GM18951 (cell line): ENCODE results near the gene NT5C1B.

Experiments used
- POLR2A ChIP-seq: IDR thresholded peaks from 4 replicates; pipeline ENCODE4 v1.6.1; 2011; ENCODE audit warnings: mild to moderate bottlenecking; ENCODE audit not compliant: insufficient read length, insufficient read depth; ENCODE audit errors: extremely low read depth
- in situ Hi-C: fragments of 300-500 bp; cut with MboI; formaldehyde crosslinking; loops from one replicate; pipeline ENCODE4 v1.12.0; 2022; ENCODE audit warnings: low sequenced_read_pairs, mixed read lengths, inconsistent platforms; ENCODE audit not compliant: unreplicated experiment

The NT5C1B gene

GRCh38 chr2:18611604-18612003, 22.2 kb upstream of the NT5C1B start:
- no peak for TF ChIP-seq POLR2A
- in situ Hi-C loops, result no loop called here

- no peak for TF ChIP-seq POLR2A
- in situ Hi-C loops, result no loop called here
Observed at GRCh38 chr2:18611184-18611583, 21.8 kb upstream of the NT5C1B start.

DNA sequence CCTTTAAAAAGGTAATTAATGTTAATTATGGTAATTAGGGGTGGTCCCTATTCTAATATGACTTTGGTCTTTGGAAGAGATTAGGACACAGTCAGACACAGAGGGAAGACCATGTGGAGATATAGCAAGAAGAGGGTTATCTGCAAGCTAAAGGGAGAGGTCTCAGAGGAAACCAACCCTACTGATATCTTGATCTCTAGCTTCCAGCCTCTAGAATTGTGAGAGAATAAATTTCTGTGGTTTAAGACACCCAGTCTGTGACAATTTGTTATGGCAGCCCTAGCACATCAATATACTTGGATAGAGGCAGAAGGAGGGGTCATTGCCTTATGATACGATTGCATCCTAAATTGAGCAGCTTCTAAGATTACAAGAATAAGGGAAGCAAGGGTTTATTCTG, 21.3 kb upstream of the NT5C1B start:
- no peak for TF ChIP-seq POLR2A
- in situ Hi-C loops, result no loop called here

GRCh38 chr2:18610090-18610489, 20.7 kb upstream of the NT5C1B start:
- TF ChIP-seq POLR2A, result no peak
- in situ Hi-C loops, result no loop called here

GRCh38 chr2:18605115-18605514, 15.7 kb upstream of the NT5C1B start:
- no peak for TF ChIP-seq POLR2A

DNA sequence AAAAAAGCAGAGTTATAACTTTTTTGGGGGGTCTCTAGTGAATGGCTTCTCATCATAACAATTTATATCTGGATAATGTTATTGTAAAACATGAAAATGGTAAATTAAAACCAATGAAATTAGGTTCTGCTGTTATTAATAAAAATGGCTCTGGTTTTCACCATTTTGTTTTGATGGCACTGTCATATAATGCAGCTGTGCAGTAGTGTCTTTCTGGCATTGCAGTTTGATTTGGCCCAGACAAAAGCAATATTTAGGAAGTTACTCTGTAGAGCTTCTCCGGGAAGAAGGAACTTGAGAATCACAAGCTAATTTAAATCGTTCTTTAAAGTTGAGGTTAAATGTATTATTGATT, 15.1 kb upstream of the NT5C1B start:
- TF ChIP-seq POLR2A, result no peak
- in situ Hi-C loops, result no loop called here

More at GRCh38 chr2:18605115-18605514, 15.7 kb upstream of the NT5C1B start:
- in situ Hi-C loops, result no loop called here

DNA sequence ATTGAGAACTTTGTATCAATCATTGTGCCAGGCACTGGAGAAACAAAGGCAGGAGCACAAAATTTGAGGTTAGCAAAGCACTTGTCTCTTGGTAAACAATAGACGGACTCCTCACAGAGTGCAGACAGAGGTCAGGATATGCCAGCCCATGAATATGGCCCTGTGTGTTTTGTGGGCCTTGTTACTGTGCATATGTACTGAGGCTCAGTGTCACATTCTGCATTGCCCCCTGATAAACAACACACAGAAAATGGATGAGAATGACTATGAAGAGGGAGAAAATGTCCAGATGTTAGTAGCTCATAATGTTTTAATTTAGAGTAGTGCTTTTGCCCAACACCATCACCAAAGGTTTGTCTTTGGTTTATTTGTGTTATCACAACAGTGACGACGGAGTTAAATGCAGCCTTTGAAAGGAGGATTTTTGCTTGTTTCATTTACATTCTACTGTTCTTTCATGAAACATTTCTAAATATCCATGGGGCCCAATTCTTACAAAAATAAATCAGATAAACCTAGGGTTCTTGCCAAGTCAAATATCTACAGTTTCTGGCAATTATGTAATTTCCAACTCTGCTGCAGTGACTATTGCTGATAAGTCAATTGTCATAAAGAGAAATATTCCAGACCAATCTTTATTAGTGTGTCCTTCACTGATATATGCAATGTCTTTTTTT, 14.6 kb upstream of the NT5C1B start:
- no peak for TF ChIP-seq POLR2A
- in situ Hi-C loops, result no loop called here

DNA sequence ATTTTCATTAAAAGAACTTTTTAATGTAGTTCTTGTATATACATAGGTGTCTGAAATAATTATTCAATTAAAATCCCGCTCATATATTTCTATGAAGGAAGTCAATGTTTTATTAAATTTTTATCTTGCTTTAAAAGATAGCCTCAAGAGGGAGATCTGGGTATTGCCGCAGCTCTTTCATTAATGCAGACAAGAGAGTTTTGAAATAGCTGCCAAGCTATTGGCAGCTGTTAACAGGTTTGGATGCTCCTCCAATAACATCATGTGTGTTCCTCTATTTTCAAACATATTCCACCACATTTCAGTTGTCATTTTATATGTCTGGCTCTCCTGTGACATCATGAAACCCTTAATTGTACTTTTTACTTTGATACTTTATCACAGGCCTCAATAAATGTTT, 12.9 kb upstream of the NT5C1B start:
- TF ChIP-seq POLR2A, result no peak
- in situ Hi-C loops, result no loop called here

DNA sequence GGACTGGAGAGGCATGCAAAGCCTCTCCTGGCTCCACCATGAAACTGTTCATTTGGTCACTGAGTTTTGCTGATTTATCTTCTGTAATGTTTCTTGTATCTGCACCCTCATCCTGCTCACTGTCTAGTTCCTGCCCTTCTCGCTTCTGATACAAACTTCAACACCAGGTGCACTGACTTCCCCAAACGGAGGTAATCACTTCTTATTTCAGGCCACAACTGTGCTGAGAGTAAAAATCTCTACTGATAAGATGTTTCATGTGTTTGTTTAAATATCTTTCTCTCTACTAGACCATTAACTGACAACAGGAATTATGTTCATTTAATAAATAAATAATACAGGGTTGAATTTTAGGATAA, 10.9 kb upstream of the NT5C1B start:
- in situ Hi-C loops, result no loop called here
- TF ChIP-seq POLR2A, result no peak

DNA sequence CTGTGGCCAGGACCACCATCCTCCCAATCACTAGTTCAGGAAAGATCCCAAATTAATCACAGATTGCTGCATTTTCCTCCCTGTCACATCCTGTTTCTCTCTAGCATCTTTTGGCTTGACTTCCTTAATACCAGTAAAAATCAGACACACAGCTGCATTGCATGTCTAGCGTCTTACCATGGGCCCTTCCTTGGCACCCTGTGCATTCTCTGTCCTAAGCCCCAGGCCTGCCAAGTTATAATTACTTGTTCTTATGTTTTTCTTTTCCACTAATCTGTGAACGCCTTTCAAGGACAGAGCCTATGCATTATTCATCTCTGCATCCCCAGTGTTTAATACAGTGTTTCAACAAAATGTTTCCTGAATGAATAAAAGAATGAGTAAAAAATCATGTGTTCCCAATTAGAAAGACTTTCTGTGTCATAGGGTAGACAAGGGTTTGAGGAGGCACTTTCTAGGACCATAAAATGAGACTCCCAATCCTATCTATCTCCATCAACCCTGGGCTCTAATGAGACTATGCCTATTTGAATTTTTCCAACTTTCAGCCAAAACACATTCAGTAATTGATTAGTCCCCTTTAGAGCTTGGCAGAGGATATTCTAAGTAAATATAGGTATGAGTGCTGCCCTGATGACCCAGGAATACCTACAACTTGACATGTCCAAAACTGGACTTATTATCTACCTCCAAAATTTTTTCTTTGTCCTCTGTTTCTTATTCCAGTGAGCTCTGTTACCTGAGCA, 10.3 kb upstream of the NT5C1B start:
- in situ Hi-C loops, result no loop called here
- TF ChIP-seq POLR2A, result no peak

DNA sequence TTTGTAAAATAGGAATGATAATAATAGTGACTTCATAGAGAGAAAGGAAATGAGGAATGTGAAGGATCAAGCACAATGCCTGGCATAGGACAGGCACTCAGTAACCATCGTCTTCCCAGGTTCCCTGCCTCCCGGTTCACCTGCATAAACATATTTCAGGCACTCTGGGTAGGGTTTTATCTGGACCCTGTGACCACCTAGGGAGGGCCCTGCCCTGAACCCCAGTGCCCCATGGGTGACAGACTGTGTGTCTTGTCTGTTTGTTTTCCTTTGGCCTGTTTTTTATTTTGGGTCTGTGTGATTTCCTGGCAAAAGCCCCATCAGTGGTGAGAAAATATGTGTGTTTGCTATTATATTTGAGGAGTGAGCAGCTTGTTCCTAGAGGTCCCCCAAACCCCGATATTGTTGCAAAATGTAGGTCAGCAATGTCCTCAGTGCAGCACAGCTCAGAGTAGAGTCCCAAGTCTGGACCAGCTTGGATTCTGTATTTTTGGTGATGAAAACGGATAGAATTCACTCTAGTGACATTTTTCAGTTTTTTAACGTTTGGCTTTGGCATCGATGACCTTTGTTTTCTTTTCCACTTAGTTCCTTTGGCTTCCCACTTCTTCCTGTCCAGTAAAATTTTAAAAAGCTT, 9.6 kb upstream of the NT5C1B start:
- in situ Hi-C loops, result no loop called here

GRCh38 chr2:18597618-18598017, 8.2 kb upstream of the NT5C1B start:
- in situ Hi-C loops, result no loop called here
- TF ChIP-seq POLR2A, result no peak

More for the DNA sequence above, 9.6 kb upstream of the NT5C1B start:
- no peak for TF ChIP-seq POLR2A

- no peak for TF ChIP-seq POLR2A
- in situ Hi-C loops, result no loop called here
Observed at GRCh38 chr2:18596993-18597392, 7.6 kb upstream of the NT5C1B start.

- no peak for TF ChIP-seq POLR2A
- in situ Hi-C loops, result no loop called here
Observed at GRCh38 chr2:18593496-18593895, 4.1 kb upstream of the NT5C1B start.
